PC-9 (cell line): ENCODE measurements around the gene ARHGDIA. TPM values are rescaled to one million over a fixed set of nuclear protein-coding genes. Genes with fewer than 3 reads are reported as not detected.

Experiments used
- BruUV-seq: library from RNA; stranded (reverse); fragments of 400-500 nt; replicated peaks from 2 replicates; lab custom pipeline; 2021; lab: Mats Ljungman, UMichigan
- CTCF ChIA-PET: fragments of 300-600 bp; sonication (Branson Sonifier 250); formaldehyde crosslinking; loops from one replicate; lab custom pipeline; 2022; ENCODE audit warnings: antibody characterized with exemption; lab: Charles Lee
- POLR2A ChIA-PET: fragments of 300-600 bp; sonication (Branson Sonifier 250); formaldehyde crosslinking; loops from one replicate; lab custom pipeline; 2022; ENCODE audit warnings: antibody characterized with exemption; ENCODE audit not compliant: unreplicated experiment; lab: Charles Lee
- DNase-seq, 2 experiments: peaks; one replicate each; pipeline versions ENCODE4 v3.0.0 to v3.0.0-alpha.2; 2015 to 2022; ENCODE audit warnings: mixed read lengths in 1 of 2
- H2AFZ ChIP-seq: fragments of 200-600 bp; sonication (generic); 2 replicates; pipeline ENCODE4 v1.8.1; 2017; ENCODE audit warnings: antibody characterized with exemption
- H3F3A ChIP-seq: fragments of 200-600 bp; sonication (generic); 2 replicates; pipeline ENCODE4 v1.8.1; 2017; ENCODE audit warnings: antibody characterized with exemption, mild to moderate bottlenecking, low read depth; ENCODE audit not compliant: insufficient read depth
- H3K27ac ChIP-seq: fragments of 200-600 bp; sonication (generic); 2 replicates; pipeline ENCODE4 v1.6.1; 2016; ENCODE audit warnings: mixed run types
- H3K27me3 ChIP-seq: fragments of 200-600 bp; sonication (generic); 2 replicates; pipeline ENCODE4 v1.6.1; 2016; ENCODE audit warnings: low read depth, mixed run types; ENCODE audit not compliant: insufficient read depth
- H3K36me3 ChIP-seq: fragments of 200-600 bp; sonication (generic); 2 replicates; pipeline ENCODE4 v1.6.1; 2016; ENCODE audit warnings: low read depth, mixed run types
- H3K4me1 ChIP-seq: fragments of 200-600 bp; sonication (generic); replicated peaks from 2 replicates; pipeline ENCODE4 v1.6.1; 2016; ENCODE audit warnings: mixed run types; ENCODE audit not compliant: insufficient read depth
- H3K4me2 ChIP-seq: fragments of 200-600 bp; sonication (generic); 2 replicates; pipeline ENCODE4 v1.6.1; 2017; ENCODE audit warnings: mixed run types
- H3K4me3 ChIP-seq: fragments of 200-600 bp; sonication (generic); 2 replicates; pipeline ENCODE4 v1.6.1; 2016; ENCODE audit warnings: mixed run types
- H3K79me2 ChIP-seq: fragments of 200-600 bp; sonication (generic); 2 replicates; pipeline ENCODE4 v1.6.1; 2017; ENCODE audit warnings: low read depth, mixed run types
- H3K9me2 ChIP-seq: fragments of 200-600 bp; sonication (generic); 2 replicates; pipeline ENCODE4 v1.8.1; 2017; ENCODE audit warnings: mild to moderate bottlenecking; ENCODE audit not compliant: insufficient read depth
- H3K9me3 ChIP-seq: fragments of 200-600 bp; sonication (generic); 2 replicates; pipeline ENCODE4 v1.8.1; 2016; ENCODE audit warnings: low read depth; ENCODE audit not compliant: insufficient read depth
- H4K20me1 ChIP-seq: fragments of 200-600 bp; sonication (generic); 2 replicates; pipeline ENCODE4 v1.8.1; 2017; ENCODE audit not compliant: insufficient read depth
- EZH2 ChIP-seq: fragments of 200-600 bp; sonication (generic); IDR thresholded peaks from 2 replicates; pipeline ENCODE4 v1.8.0; 2017; ENCODE audit warnings: antibody characterized with exemption, low read depth
- intact Hi-C: fragments of 100-400 bp; cut with micrococcal nuclease; formaldehyde crosslinking; loops from one replicate; pipeline ENCODE4 v1.10.0; 2022; ENCODE audit not compliant: unreplicated experiment
- total RNA-seq: library from RNA; stranded (reverse); gene quantifications from 2 replicates; pipeline ENCODE4 v1.2.3, GENCODE V29; 2021
- TF ChIP-seq, protein P1 (sequence below): fragments of 200-600 bp; sonication (generic); conservative IDR thresholded peaks from 2 replicates; pipeline ENCODE4 v1.6.1; 2017; ENCODE audit warnings: mixed run types, antibody characterized with exemption, mild to moderate bottlenecking, moderate library complexity

Gene ARHGDIA
- total RNA-seq, 1 experiment from 2014 or later, result 309 TPM

DNA sequence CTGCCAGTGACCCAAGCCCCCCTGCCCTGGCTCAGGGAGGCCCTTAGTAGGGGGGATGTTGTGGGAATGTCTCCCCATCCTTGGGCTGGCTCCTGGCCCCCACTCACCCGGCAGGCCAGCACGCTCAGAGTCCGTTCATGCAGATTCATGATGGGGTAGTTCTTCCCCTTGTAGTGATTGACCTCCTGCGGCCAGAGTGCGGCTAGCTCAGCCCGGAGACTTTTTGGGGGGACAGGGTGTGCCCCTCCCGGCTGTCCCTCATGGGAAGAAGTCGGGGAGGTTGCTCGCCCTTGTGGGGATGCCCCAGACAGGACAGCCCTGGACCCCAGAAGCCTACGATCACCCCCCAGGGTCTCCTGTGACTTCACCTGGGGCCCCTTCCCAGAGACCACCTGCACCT is 34.9 kb upstream of the ARHGDIA start:
- Histone ChIP-seq H3K4me1 (0 out of 2 replicates have a peak, but pooled peaks cover 7% of the 10 kb centered on the region), H3F3A (no peaks in the 10 kb centered on the region; the same call in 1 of the 2 replicates), H3K9me3 (no peaks in the 10 kb centered on the region), H3K9me2 (no peaks in the 10 kb centered on the region), H3K36me3 (no peaks in the 10 kb centered on the region), H3K4me2 (no peak overlapping the region), H4K20me1 (no peaks in the 10 kb centered on the region), H3K27ac (no peak overlapping the region), H3K27me3 (no peaks in the 10 kb centered on the region), H2AFZ (no peak overlapping the region), H3K79me2 (no peaks in the 10 kb centered on the region), H3K4me3 (no peak overlapping the region)
- TF ChIP-seq, protein P1, sequence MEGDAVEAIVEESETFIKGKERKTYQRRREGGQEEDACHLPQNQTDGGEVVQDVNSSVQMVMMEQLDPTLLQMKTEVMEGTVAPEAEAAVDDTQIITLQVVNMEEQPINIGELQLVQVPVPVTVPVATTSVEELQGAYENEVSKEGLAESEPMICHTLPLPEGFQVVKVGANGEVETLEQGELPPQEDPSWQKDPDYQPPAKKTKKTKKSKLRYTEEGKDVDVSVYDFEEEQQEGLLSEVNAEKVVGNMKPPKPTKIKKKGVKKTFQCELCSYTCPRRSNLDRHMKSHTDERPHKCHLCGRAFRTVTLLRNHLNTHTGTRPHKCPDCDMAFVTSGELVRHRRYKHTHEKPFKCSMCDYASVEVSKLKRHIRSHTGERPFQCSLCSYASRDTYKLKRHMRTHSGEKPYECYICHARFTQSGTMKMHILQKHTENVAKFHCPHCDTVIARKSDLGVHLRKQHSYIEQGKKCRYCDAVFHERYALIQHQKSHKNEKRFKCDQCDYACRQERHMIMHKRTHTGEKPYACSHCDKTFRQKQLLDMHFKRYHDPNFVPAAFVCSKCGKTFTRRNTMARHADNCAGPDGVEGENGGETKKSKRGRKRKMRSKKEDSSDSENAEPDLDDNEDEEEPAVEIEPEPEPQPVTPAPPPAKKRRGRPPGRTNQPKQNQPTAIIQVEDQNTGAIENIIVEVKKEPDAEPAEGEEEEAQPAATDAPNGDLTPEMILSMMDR, result no peak
- POLR2A ChIA-PET, result no interaction called here
- no TSS peak for BruUV-seq
- CTCF ChIA-PET, result interaction anchor here (0.5 kb wide), 1 partner anchor 48 kb away, joined by 20 read pairs; no protein-coding TSS in a partner anchor
- DNase-seq, result no peak
- intact Hi-C loops, result no loop called here

DNA sequence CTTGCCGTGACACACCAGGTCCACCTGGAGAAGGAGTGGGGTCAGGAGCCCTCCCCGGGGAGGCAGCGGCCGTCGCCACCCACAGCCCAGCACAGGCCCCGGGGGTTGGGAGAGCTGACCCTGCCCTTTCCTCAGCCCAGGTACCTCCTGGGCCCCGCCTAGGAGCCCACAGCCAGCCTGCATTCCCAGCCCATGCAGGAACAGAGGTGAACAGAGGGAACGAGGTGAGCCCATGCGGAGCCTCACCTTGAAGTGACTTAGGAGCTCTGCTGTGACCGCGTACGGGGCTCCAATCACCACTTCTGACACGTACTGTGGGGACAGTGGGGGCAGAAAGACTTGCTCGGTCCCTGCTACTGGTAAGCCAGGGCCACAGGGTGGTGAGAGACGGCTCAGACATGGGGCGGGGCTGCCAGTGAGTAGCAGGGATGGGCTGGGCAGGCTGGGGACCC is 34.3 kb upstream of the ARHGDIA start:
- no TSS peak for BruUV-seq
- intact Hi-C loops, result no loop called here
- Histone ChIP-seq H3K4me1 (0 out of 2 replicates have a peak, but pooled peaks cover 7% of the 10 kb centered on the region), H3F3A (no peaks in the 10 kb centered on the region; the same call in 1 of the 2 replicates), H3K79me2 (no peaks in the 10 kb centered on the region), H3K36me3 (no peaks in the 10 kb centered on the region), H3K27me3 (no peaks in the 10 kb centered on the region), H2AFZ (no peak overlapping the region), H3K4me3 (no peak overlapping the region), H3K27ac (no peak overlapping the region), H3K4me2 (no peak overlapping the region), H4K20me1 (no peaks in the 10 kb centered on the region), H3K9me2 (no peaks in the 10 kb centered on the region), H3K9me3 (no peaks in the 10 kb centered on the region)
- DNase-seq, result no peak
- POLR2A ChIA-PET, result no interaction called here
- CTCF ChIA-PET, result no interaction called here
- TF ChIP-seq, protein P1, result no peak
- no peak for TF ChIP-seq EZH2

DNA sequence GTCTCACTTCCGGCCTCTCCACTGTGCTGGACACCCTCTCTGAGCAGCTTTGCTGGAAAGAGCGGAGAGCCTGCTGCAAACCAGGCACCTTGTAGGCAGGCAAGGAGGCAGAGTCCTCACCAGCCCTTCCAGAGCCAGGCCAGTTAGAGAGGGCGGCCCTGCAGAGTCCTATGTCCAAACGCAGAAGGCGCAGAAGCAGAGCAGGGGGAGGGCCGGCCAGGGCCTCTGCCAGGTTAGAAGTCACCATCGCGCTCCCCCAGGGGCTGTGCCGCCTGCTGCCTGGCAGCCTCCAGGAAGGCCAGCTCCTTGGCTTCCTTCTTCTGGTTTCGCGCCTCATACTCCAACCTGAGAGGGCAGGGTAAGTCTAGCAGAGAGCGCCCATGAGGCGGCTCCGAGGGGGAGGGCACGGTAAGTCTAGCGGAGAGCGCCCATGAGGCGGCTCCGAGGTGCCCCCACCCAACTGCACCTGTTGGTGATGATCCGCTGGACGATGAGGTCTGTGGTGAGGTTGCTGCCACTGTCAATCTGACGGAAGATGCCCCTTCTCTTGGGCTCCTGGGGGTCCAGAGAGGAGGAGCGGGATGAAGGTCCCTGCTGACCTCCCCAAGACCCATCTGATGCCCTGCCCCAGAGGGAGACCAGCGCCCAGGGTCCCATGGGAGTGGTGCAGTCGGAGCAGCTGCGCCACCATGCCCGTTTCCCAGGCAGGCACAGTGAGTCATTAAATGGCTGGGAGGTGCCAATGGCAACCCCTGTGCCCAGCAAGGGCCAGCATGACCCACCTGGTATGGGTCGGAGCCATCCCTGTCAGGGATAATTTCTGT is 33.7 kb upstream of the ARHGDIA start:
- TF ChIP-seq, protein P1, result no peak
- TF ChIP-seq EZH2, result no peak
- Histone ChIP-seq H3F3A (no peaks in the 10 kb centered on the region; the same call in 1 of the 2 replicates), H3K9me3 (no peaks in the 10 kb centered on the region), H3K36me3 (no peaks in the 10 kb centered on the region), H3K4me2 (no peak overlapping the region), H3K4me1 (peaks cover 3% of the 10 kb centered on the region; the same call in 1 of the 2 replicates), H3K79me2 (no peaks in the 10 kb centered on the region), H4K20me1 (no peaks in the 10 kb centered on the region), H2AFZ (no peak overlapping the region), H3K27ac (no peak overlapping the region), H3K9me2 (no peaks in the 10 kb centered on the region), H3K27me3 (no peaks in the 10 kb centered on the region), H3K4me3 (no peak overlapping the region)
- ChIA-PET POLR2A (no interaction called here), CTCF (no interaction called here)
- intact Hi-C loops, result no loop called here
- no TSS peak for BruUV-seq
- no peak for DNase-seq
